HG03159 (cell line): ENCODE results near the gene ATN1.
A peak's percentile ranks its signal among the peaks of the same experiment; 100 is the strongest.

Experiments used
- ATAC-seq: cut with Tn5 transposase; IDR thresholded peaks from one replicate; pipeline ENCODE4 v1.9.1; 2021; ENCODE audit warnings: mild to moderate bottlenecking, moderate library complexity; ENCODE audit not compliant: unreplicated experiment

Gene ATN1

GRCh38 chr12:6944381-6945186, 16.8 kb downstream of the ATN1 start:
- ATAC-seq, result peak; percentile 42

- no peak for ATAC-seq
Observed at GRCh38 chr12:6945613-6946012, 17.9 kb downstream of the ATN1 start.

GRCh38 chr12:6946033-6946919, 18.5 kb downstream of the ATN1 start:
- no peak for ATAC-seq

GRCh38 chr12:6946920-6947374, 19.2 kb downstream of the ATN1 start:
- no peak for ATAC-seq

- no peak for ATAC-seq
Observed at GRCh38 chr12:6947615-6948014, 19.9 kb downstream of the ATN1 start.

GRCh38 chr12:6948873-6949594, 21.3 kb downstream of the ATN1 start:
- ATAC-seq, result no peak

- no peak for ATAC-seq
Observed at GRCh38 chr12:6950401-6950801, 22.6 kb downstream of the ATN1 start.

- ATAC-seq, result no peak
Observed at GRCh38 chr12:6950811-6951540, 23.2 kb downstream of the ATN1 start, which contains the start of gene PTPN6. Gene PTPN6 (plus strand): TSS chr12:6951356. CDS start chr12:6951513, 157 bp downstream.

GRCh38 chr12:6951551-6952120, 23.9 kb downstream of the ATN1 start:
- no peak for ATAC-seq

GRCh38 chr12:6952121-6952862, 24.5 kb downstream of the ATN1 start:
- no peak for ATAC-seq

GRCh38 chr12:6952863-6953441, 25.2 kb downstream of the ATN1 start:
- no peak for ATAC-seq

GRCh38 chr12:6953442-6954315, 25.9 kb downstream of the ATN1 start:
- ATAC-seq, result peak; percentile 45

GRCh38 chr12:6954316-6955107, 26.8 kb downstream of the ATN1 start:
- no peak for ATAC-seq

GRCh38 chr12:6955108-6956020, 27.6 kb downstream of the ATN1 start:
- ATAC-seq, result no peak

- ATAC-seq, result no peak
Observed at GRCh38 chr12:6956021-6956727, 28.4 kb downstream of the ATN1 start.
